BLaER1 treated with 17β-estradiol and CSF1 and Interleukin-3, amounts not matched to agents 10 nM and 100 nM (cell line): ENCODE results near the gene ZNF165.
"Not testable (repeated sequence)": the region's sequence is repeated elsewhere in the genome, so short reads cannot be mapped to it uniquely, and the experiment has no call there.

ENCODE experiments used
- H3K27ac ChIP-seq, 11 experiments: shearing (Covaris generic); formaldehyde crosslinking; 2 replicates each; pipeline ENCODE4 v1.8.1; 2022
- H3K27me3 ChIP-seq, 11 experiments: shearing (Covaris generic); formaldehyde crosslinking; 2 replicates each; pipeline ENCODE4 v1.8.1; 2022
- H3K36me3 ChIP-seq, 11 experiments: shearing (Covaris generic); formaldehyde crosslinking; 2 replicates each; pipeline ENCODE4 v1.8.1; 2022
- H3K4me1 ChIP-seq, 10 experiments: shearing (Covaris generic); formaldehyde crosslinking; 2 replicates each; pipeline ENCODE4 v1.8.1; 2022
- H3K4me2 ChIP-seq, 11 experiments: shearing (Covaris generic); formaldehyde crosslinking; 2 replicates each; pipeline ENCODE4 v1.8.1; 2022
- H3K4me3 ChIP-seq, 10 experiments: shearing (Covaris generic); formaldehyde crosslinking; 2 replicates each; pipeline ENCODE4 v1.8.1; 2022
- H3K9ac ChIP-seq, 11 experiments: shearing (Covaris generic); formaldehyde crosslinking; 2 replicates each; pipeline ENCODE4 v1.8.1; 2022
- H3K9me3 ChIP-seq, 11 experiments: shearing (Covaris generic); formaldehyde crosslinking; replicated peaks in 1 of 11; 2 replicates each; pipeline ENCODE4 v1.8.1; 2022
- H4K20me1 ChIP-seq, 11 experiments: shearing (Covaris generic); formaldehyde crosslinking; 2 replicates each; pipeline ENCODE4 v1.8.1; 2022
- Cebpa-rat ChIP-seq, 11 experiments: shearing (Covaris generic); IDR thresholded peaks; 2 replicates each; pipeline ENCODE4 v1.8.1; 2022

Gene ZNF165

DNA sequence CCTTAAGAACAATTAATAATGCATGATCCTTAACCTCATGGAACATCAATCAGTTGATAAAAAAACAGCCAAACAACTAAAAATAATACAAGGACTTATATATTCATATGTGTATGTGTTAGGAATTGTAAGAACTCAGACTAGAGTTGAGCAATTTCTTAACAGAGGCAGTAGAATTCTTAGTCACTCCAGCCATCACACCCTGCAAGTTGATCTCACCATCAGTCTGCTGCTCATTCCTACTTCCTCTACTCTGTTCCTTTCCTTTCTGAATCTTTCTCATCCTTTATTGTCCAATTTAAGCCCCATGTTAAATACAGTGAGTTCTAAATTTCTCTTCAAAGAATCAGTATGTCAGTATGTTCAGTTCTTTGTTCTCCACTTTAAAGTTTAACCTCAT lies 2.6 kb downstream of the ZNF165 start:
- no peak overlapping the region for H3K27ac ChIP-seq
- peaks cover 15 to 27% (median 20%) of the 10 kb centered on the region in 11 experiments for H3K36me3 ChIP-seq
- no peaks in the 10 kb centered on the region for H4K20me1 ChIP-seq
- no peak overlapping the region for H3K9ac ChIP-seq
- H3K4me2 ChIP-seq, result no peak overlapping the region
- H3K9me3 ChIP-seq, result peaks cover 9 to 18% (median 12%) of the 10 kb centered on the region in 11 experiments
- peaks cover 7 to 21% (median 18%) of the 10 kb centered on the region in 10 experiments for H3K4me1 ChIP-seq
- H3K27me3 ChIP-seq, result no peaks in the 10 kb centered on the region
- no peak overlapping the region for H3K4me3 ChIP-seq
- TF ChIP-seq Cebpa-rat (IDR thresholded peaks at IDR 0.05), result no peak

DNA sequence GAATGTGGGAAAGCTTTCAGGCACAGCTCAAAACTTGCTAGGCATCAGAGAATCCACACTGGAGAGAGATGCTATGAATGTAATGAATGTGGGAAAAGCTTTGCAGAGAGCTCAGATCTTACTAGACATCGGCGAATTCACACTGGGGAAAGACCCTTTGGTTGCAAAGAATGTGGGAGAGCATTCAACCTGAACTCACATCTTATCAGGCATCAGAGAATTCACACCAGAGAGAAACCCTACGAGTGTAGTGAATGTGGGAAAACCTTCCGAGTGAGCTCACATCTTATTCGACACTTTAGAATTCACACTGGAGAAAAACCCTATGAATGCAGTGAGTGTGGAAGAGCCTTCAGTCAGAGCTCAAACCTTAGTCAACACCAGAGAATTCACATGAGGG lies 8.7 kb downstream of the ZNF165 start:
- peaks cover 47 to 61% (median 53%) of the 10 kb centered on the region in 11 experiments for H3K9me3 ChIP-seq
- no peak overlapping the region for H3K9ac ChIP-seq
- peaks cover 3 to 14% (median 9%) of the 10 kb centered on the region in 11 experiments; a peak in 13 of 22 replicates for H3K27me3 ChIP-seq
- H3K36me3 ChIP-seq, result peaks cover 33 to 57% (median 48%) of the 10 kb centered on the region in 11 experiments
- H3K27ac ChIP-seq, result no peak overlapping the region
- no peak overlapping the region for H3K4me2 ChIP-seq
- peaks cover 0 to 9% (median 6%) of the 10 kb centered on the region in 10 experiments; a peak in 10 of 20 replicates for H3K4me1 ChIP-seq
- peak overlapping the region in 2 of 10 experiments; percentile 1 to 39; a peak in 1 of 20 replicates for H3K4me3 ChIP-seq
- no peak for TF ChIP-seq Cebpa-rat (IDR thresholded peaks at IDR 0.05)
- H4K20me1 ChIP-seq, result no peaks in the 10 kb centered on the region

DNA sequence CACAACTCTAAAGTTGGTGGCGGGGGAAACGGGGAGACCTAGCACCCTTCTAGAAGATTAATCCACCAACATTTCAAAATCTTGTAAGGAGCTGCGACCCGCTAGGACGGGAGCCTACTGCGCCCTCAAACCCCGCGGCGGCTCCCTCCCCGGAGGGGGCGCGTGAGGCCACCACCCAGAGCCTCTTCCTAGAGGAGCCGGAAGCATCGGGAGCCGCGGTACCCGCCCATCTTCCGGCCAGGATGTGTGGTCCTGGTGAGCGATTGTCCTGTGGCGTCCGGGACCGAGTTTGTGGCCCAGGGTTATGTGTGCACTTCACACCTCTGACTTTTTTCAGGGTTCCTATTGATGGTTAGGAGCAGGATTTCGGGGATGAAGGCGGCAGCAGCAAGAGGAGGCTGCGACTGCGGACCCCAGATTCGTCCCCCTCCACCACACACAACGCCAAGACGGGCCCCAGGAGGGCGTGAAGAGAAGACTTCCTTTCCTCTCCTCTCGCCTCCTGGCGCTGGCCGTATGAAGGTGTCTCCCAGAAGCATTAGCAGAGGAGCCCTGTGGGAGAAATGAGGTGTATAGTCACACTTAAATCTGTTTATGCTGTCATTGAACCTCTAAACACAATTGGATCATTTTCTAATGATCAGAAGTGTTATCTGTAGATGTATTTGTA lies 10.7 kb downstream of the ZNF165 start:
- peak overlapping the region; percentile 36 to 67 (median 50); a peak in 19 of 20 replicates for H3K4me3 ChIP-seq

DNA sequence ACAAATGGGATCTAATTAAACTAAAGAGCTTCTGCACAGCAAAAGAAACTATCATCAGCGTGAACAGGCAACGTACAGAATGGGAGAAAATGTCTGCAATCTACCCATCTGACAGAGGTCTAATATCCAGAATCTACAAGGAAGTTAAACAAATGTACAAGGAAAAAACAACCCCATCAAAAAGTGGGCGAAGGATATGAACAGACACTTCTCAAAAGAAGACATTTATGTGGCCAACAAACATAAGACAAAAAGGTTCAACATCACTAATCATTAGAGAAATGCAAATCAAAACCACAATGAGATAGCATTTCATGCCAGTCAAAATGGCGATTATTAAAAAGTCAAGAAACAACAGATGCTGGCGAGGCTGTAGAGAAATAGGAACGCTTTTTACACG lies 21.9 kb downstream of the ZNF165 start:
- peaks cover 0 to 11% (median 7%) of the 10 kb centered on the region in 10 experiments; a peak in 15 of 20 replicates for H3K4me1 ChIP-seq
- not testable (repeated sequence) for H3K4me2 ChIP-seq, H3K36me3 ChIP-seq, H3K27me3 ChIP-seq, H3K9ac ChIP-seq, H3K27ac ChIP-seq, H3K4me3 ChIP-seq, H4K20me1 ChIP-seq
- H3K9me3 ChIP-seq, result peaks cover 16 to 27% (median 21%) of the 10 kb centered on the region in 11 experiments

More for the DNA sequence above, 10.7 kb downstream of the ZNF165 start:
- TF ChIP-seq Cebpa-rat (IDR thresholded peaks at IDR 0.05), result no peak
- H3K4me1 ChIP-seq, result peaks cover 0 to 9% (median 6%) of the 10 kb centered on the region in 10 experiments; a peak in 10 of 20 replicates
- H4K20me1 ChIP-seq, result no peaks in the 10 kb centered on the region
- peak overlapping the region in 3 of 11 experiments; percentile 12 to 15 (median 12); a peak in 1 of 22 replicates for H3K27ac ChIP-seq
- H3K4me2 ChIP-seq, result peak overlapping the region; percentile 58 to 78 (median 67)
- peak overlapping the region in 4 of 11 experiments; percentile 11 to 56 (median 36); a peak in 4 of 22 replicates for H3K9ac ChIP-seq
- peaks cover 3 to 14% (median 9%) of the 10 kb centered on the region in 11 experiments; a peak in 13 of 22 replicates for H3K27me3 ChIP-seq
- H3K36me3 ChIP-seq, result peaks cover 30 to 50% (median 42%) of the 10 kb centered on the region in 11 experiments
- H3K9me3 ChIP-seq, result peaks cover 47 to 61% (median 53%) of the 10 kb centered on the region in 11 experiments

DNA sequence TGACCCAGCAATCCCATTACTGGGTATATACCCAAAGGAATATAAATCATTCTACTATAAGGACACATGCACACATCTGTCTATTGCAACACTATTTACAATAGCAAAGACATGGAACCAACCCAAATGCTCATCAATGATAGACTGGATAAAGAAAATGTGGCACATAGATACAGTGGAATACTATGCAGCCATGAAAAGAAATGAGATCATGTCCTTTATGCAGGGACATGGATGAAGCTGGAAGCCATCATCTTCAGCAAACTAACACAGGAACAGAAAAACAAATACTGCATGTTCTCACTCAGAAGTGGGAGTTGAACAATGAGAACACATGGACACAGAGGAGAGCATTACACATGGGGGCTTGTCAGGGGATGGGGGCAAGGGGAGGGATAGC lies 22.3 kb downstream of the ZNF165 start:
- H3K36me3 ChIP-seq, H3K4me2 ChIP-seq, H3K27me3 ChIP-seq, H3K27ac ChIP-seq, H3K4me3 ChIP-seq, H3K9ac ChIP-seq, H4K20me1 ChIP-seq: not testable (repeated sequence)
- Histone ChIP-seq H3K4me1 (peaks cover 0 to 11% (median 7%) of the 10 kb centered on the region in 10 experiments; a peak in 15 of 20 replicates), H3K9me3 (peaks cover 16 to 26% (median 20%) of the 10 kb centered on the region in 11 experiments)

DNA sequence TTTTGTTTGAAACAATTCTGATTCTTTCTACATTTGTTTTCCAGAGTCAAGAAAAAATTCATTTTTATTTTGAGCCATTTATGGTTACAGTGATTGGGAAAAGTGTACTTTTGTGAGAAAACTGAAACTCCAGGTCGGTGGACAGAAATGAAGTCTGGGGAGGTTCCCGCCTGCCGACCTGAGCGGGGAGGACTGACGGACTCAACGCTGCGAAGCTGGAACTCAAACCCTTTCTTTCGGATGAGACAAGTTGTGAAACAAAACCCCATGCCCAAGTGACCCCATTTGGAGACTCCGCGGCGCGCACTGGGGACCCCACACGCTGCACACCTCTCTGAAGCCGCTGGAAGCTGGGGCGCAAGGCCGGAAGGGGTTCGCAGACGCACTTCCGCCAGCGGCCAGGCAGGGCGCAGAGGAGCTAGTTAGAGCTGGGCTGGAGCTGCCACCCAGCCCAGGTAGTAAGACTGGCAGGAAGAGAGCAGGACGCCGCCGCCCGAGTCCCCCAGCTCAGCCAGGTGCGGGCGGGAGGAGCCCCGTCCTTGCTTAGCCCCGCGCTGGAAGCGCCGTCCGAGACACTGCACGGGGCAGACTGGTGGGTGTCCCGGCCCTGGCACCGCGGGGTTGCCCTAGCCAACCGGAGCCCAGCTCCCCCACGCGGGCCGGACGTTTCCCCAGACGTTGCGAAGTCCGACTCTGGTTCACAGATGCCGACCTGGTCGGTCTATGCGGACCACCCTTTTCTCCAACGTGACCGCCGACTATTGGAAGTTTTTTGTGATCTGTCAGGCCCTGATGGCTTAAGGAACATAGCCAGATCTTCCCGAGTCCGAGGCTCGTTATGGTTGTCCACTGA lies 24.2 kb downstream of the ZNF165 start:
- H3K4me2 ChIP-seq, result peak overlapping the region; percentile 79 to 95 (median 84)
- H3K4me3 ChIP-seq, result peak overlapping the region; percentile 60 to 80 (median 70)

DNA sequence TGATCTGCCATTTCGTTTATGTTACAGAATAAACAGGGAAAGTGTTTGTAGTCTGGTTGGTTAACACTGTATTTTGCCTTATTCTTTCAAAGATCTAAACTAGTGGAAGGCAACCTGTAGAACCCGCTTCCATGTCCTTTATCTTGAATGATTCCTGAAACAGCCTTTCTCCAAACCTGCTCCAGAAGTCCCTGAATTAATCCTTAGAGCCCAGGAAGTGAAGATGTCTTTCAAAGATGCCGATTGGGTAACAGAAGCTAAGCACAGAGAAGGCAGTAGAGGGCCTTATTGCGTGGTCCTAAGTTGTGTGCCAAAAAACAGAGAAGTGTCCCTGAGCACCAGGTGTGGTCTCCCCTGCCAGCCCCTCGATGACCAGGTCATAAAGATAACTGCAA lies 24.9 kb downstream of the ZNF165 start:
- H3K4me2 ChIP-seq, result peak overlapping the region; percentile 79 to 95 (median 84)
- H4K20me1 ChIP-seq, result no peaks in the 10 kb centered on the region
- no peaks in the 10 kb centered on the region for H3K36me3 ChIP-seq
- H3K9me3 ChIP-seq, result peaks cover 0 to 9% (median 5%) of the 10 kb centered on the region in 11 experiments; a peak in 9 of 22 replicates
- peaks cover 0 to 11% (median 7%) of the 10 kb centered on the region in 10 experiments; a peak in 15 of 20 replicates for H3K4me1 ChIP-seq
- TF ChIP-seq Cebpa-rat (IDR thresholded peaks at IDR 0.05), result no peak
- peak overlapping the region; percentile 61 to 82 (median 77); a peak in 21 of 22 replicates for H3K9ac ChIP-seq
- no peaks in the 10 kb centered on the region; a peak in 2 of 22 replicates for H3K27me3 ChIP-seq
- H3K27ac ChIP-seq, result peak overlapping the region in 10 of 11 experiments; percentile 48 to 78 (median 66); a peak in 16 of 22 replicates
- peak overlapping the region; percentile 60 to 80 (median 70) for H3K4me3 ChIP-seq

More for the DNA sequence above, 24.2 kb downstream of the ZNF165 start:
- H3K9ac ChIP-seq, result peak overlapping the region; percentile 61 to 82 (median 77)
- H3K4me1 ChIP-seq, result peaks cover 0 to 11% (median 7%) of the 10 kb centered on the region in 10 experiments; a peak in 15 of 20 replicates
- no peaks in the 10 kb centered on the region for H4K20me1 ChIP-seq
- H3K27me3 ChIP-seq, result no peaks in the 10 kb centered on the region; a peak in 2 of 22 replicates
- H3K36me3 ChIP-seq, result no peaks in the 10 kb centered on the region
- no peak for TF ChIP-seq Cebpa-rat (IDR thresholded peaks at IDR 0.05)
- peak overlapping the region; percentile 48 to 78 (median 65) for H3K27ac ChIP-seq
- peaks cover 0 to 9% (median 5%) of the 10 kb centered on the region in 11 experiments; a peak in 12 of 22 replicates for H3K9me3 ChIP-seq

DNA sequence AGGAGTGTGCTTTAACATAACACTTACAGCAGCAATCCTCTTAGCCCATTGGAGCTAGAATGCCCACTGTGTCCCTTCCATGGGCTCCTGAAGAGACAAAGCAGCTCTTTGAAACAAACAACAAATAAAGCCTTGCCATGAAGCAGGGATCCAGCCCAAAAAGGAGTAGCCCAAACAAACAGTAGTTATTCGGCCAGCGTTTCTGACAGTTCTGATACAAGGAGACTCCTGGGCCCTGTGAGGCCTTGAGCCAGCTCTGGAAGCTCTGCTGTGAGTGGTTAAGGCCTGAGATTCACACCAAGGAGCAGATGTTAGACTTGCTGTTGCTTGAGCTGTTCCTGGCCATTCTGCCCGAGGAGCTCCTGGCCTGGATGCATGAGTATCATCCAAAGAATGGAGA lies 27.1 kb downstream of the ZNF165 start:
- Histone ChIP-seq H3K4me3 (no peak overlapping the region), H4K20me1 (no peaks in the 10 kb centered on the region), H3K9me3 (peaks cover 0 to 5% (median 4%) of the 10 kb centered on the region in 11 experiments; a peak in 9 of 22 replicates), H3K4me2 (no peak overlapping the region), H3K27me3 (no peaks in the 10 kb centered on the region; a peak in 2 of 22 replicates), H3K4me1 (peaks cover 0 to 11% (median 7%) of the 10 kb centered on the region in 10 experiments; a peak in 15 of 20 replicates), H3K9ac (no peak overlapping the region), H3K36me3 (no peaks in the 10 kb centered on the region), H3K27ac (no peak overlapping the region)
- TF ChIP-seq Cebpa-rat (IDR thresholded peaks at IDR 0.05), result no peak
